HFFc6 (cell line): Measurements from ENCODE around the gene KCNJ11. TPM values are rescaled to one million over a fixed set of nuclear protein-coding genes. Genes with fewer than 3 reads are reported as not detected.

Experiments used
- DNase-seq: peaks from one replicate; pipeline ENCODE4 v3.0.0-alpha.2; 2018
- H3K27ac Mint-ChIP-seq: 2 replicates; pipeline ENCODE4 v1.8.0; 2020; ENCODE audit warnings: mild to moderate bottlenecking, mixed read lengths
- H3K27me3 Mint-ChIP-seq: 2 replicates; pipeline ENCODE4 v1.8.0; 2021; ENCODE audit warnings: mild to moderate bottlenecking, moderate library complexity, mixed read lengths; ENCODE audit not compliant: insufficient read depth
- H3K36me3 Mint-ChIP-seq: 2 replicates; pipeline ENCODE4 v1.8.0; 2021; ENCODE audit warnings: low read depth, mixed read lengths
- H3K4me1 Mint-ChIP-seq: 2 replicates; pipeline ENCODE4 v1.8.0; 2020; ENCODE audit warnings: low read depth, mixed read lengths
- H3K4me3 Mint-ChIP-seq: 2 replicates; pipeline ENCODE4 v1.8.0; 2020; ENCODE audit warnings: mild to moderate bottlenecking, moderate library complexity, mixed read lengths
- H3K9me3 Mint-ChIP-seq: 2 replicates; pipeline ENCODE4 v1.8.0; 2020; ENCODE audit warnings: mild to moderate bottlenecking, mixed read lengths
- total RNA-seq, 6 experiments: library from RNA; stranded (reverse); fragmentation: NEBNext Ultra II Directional; extraction: Animal tissue kit (Norgen Biotek cat#: 25700); gene quantifications; 2 replicates in 1 of 6; 3 replicates in 5 of 6; pipeline ENCODE4 v1.2.3, GENCODE V29; 2021
- TF ChIP-seq, protein P1 (sequence below): fragments of 200-600 bp; sonication (generic); IDR thresholded peaks from 2 replicates; pipeline ENCODE4 v1.5.0; 2021; ENCODE audit warnings: antibody characterized with exemption, mild to moderate bottlenecking

KCNJ11 gene
- total RNA-seq, 6 experiments from 2014 or later: not detected

GRCh38 chr11:17408026-17408425 is 19.6 kb upstream of the KCNJ11 start:
- Mint-ChIP-seq H3K27me3 (peaks cover 24% of the 10 kb centered on the region), H3K4me1 (peaks cover 8% of the 10 kb centered on the region), H3K36me3 (no peaks in the 10 kb centered on the region), H3K27ac (no peak overlapping the region), H3K4me3 (no peak overlapping the region), H3K9me3 (peaks cover 6% of the 10 kb centered on the region)
- no peak for DNase-seq
- TF ChIP-seq, protein P1, sequence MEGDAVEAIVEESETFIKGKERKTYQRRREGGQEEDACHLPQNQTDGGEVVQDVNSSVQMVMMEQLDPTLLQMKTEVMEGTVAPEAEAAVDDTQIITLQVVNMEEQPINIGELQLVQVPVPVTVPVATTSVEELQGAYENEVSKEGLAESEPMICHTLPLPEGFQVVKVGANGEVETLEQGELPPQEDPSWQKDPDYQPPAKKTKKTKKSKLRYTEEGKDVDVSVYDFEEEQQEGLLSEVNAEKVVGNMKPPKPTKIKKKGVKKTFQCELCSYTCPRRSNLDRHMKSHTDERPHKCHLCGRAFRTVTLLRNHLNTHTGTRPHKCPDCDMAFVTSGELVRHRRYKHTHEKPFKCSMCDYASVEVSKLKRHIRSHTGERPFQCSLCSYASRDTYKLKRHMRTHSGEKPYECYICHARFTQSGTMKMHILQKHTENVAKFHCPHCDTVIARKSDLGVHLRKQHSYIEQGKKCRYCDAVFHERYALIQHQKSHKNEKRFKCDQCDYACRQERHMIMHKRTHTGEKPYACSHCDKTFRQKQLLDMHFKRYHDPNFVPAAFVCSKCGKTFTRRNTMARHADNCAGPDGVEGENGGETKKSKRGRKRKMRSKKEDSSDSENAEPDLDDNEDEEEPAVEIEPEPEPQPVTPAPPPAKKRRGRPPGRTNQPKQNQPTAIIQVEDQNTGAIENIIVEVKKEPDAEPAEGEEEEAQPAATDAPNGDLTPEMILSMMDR: no peak

DNA sequence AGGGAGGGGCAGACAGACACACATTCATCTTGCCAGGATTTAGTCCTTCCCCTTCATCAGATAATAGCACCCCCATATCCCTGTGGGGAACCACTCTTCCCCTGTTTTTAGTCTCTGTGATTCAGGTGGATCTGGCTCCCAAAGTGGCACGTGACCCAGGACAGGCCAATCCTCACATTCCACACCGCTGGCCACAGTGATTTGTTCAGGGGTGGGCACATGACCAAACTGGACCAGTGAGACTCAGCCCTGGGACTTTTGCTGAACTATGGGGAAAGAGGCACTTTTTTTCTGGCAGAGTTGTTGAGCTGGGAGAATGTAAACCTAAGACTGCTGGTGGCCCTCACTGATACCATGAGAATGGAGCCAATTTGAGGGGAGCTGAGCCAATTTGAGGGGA is 19.1 kb upstream of the KCNJ11 start:
- Mint-ChIP-seq H3K9me3 (peaks cover 6% of the 10 kb centered on the region), H3K27ac (no peak overlapping the region), H3K4me1 (peaks cover 8% of the 10 kb centered on the region), H3K4me3 (no peak overlapping the region), H3K36me3 (no peaks in the 10 kb centered on the region), H3K27me3 (peaks cover 24% of the 10 kb centered on the region)
- DNase-seq: no peak
- TF ChIP-seq, protein P1: no peak

DNA sequence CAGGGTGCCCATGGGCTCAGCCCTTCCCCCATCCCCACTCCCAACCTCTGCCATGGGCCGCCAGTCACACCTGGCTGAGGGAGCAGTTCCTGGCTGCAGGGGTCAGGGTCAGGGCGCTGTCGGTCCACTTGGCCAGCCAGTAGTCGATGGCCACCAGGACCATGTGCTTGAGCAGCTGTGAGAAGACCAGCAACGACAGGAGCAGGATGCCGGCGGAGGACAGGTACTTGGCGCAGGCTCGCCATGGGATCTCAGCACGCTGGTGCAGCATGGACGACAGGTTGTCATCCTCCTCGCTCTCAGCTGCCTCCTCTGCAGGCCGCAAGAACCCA is 18.3 kb upstream of the KCNJ11 start:
- H3K9me3 Mint-ChIP-seq: peaks cover 6% of the 10 kb centered on the region
- H3K27ac Mint-ChIP-seq: no peak overlapping the region
- peaks cover 8% of the 10 kb centered on the region for H3K4me1 Mint-ChIP-seq
- H3K4me3 Mint-ChIP-seq: no peak overlapping the region
- TF ChIP-seq, protein P1: no peak
- no peak for DNase-seq
- no peaks in the 10 kb centered on the region for H3K36me3 Mint-ChIP-seq
- peaks cover 23% of the 10 kb centered on the region for H3K27me3 Mint-ChIP-seq

- H3K27ac Mint-ChIP-seq: no peak overlapping the region
- TF ChIP-seq, protein P1: no peak
- H3K4me3 Mint-ChIP-seq: no peak overlapping the region
These were observed 17.8 kb upstream of the KCNJ11 start for GRCh38 chr11:17406082-17406817.

DNA sequence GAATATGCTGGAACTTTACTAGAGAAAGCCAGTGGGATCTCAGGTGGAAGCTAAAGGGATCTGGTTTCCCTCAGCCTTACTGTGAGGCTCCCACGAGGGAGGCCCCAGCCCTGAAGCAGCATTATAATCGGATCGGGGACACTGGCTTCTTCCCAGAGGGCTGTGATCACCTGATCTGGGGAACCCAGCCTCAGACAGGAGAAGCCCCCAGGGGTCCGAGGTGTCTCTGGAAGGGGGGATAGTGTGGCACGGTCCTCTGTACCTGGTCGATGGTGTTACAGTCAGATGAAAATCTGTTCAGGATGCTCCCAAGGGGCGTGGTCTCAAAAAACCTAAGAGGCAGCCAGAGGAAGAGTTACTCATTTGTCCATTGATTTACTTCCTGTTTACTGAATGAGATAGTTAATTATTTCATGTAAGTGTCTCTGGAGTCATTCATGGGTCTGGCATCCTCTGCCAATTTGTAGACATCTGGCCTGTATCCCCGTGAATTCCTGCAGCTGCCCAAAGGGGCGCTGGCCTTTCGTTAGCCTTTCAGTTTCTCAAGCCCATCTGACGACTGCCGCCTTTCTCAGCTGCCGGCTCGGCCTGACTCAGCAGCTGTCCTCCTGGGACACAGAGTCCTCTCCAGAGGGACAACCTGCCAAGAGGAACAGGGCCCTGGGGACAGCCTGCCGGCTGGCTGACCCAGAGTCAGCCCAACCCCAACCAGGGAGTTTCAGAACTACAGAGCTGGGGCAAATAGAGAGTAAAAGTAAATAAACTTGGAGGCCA is 17.0 kb upstream of the KCNJ11 start:
- Mint-ChIP-seq H3K27me3 (peaks cover 15% of the 10 kb centered on the region), H3K27ac (no peak overlapping the region), H3K9me3 (peaks cover 6% of the 10 kb centered on the region), H3K4me3 (peak overlapping the region; percentile 25), H3K4me1 (peaks cover 8% of the 10 kb centered on the region), H3K36me3 (no peaks in the 10 kb centered on the region)
- peak; percentile 20 for DNase-seq
- TF ChIP-seq, protein P1: no peak

More at GRCh38 chr11:17406082-17406817, 17.8 kb upstream of the KCNJ11 start:
- Mint-ChIP-seq H3K9me3 (peaks cover 6% of the 10 kb centered on the region), H3K27me3 (peaks cover 22% of the 10 kb centered on the region), H3K4me1 (peaks cover 8% of the 10 kb centered on the region), H3K36me3 (no peaks in the 10 kb centered on the region)
- no peak for DNase-seq
